K562 (cell line): ENCODE measurements around the gene IL20RA. TPM values are rescaled to one million over a fixed set of nuclear protein-coding genes. Genes with fewer than 3 reads are reported as not detected.

Source experiments
- ATAC-seq: fragments of 200-7000 bp; cut with Tn5 transposase; 3 replicates; pipeline ENCODE4 v1.9.1; 2020; ENCODE audit warnings: moderate library complexity
- BruUV-seq: library from RNA; stranded (reverse); fragments of 400-500 nt; replicated peaks from 2 replicates; lab custom pipeline; 2021; lab: Mats Ljungman, UMichigan
- CTCF ChIA-PET: fragments of 300-600 bp; formaldehyde crosslinking; extraction: SDS; loops from one replicate; lab custom pipeline; 2021; ENCODE audit warnings: low intra/inter-chr PET ratio; lab: Yijun Ruan, JAX
- POLR2A ChIA-PET: fragments of 300-600, 350-650 bp; sonication (Branson Sonifier 250); formaldehyde crosslinking; extraction: SDS; loops from one replicate; lab custom pipeline; 2021; ENCODE audit warnings: antibody characterized with exemption, inconsistent platforms; lab: Yijun Ruan, JAX
- DNase-seq, 4 experiments: peaks; one replicate each; pipeline versions ENCODE4 v3.0.0 to v3.0.0-alpha.2; 2011 to 2018; ENCODE audit warnings: low spot score in 3 of 4, mixed read lengths in 3 of 4; ENCODE audit errors: extremely low read depth in 1 of 4
- FAIRE-seq: peaks from 2 replicates; lab custom pipeline; 2011; peaks lifted over from hg19 to GRCh38; lab: Jason Lieb, UNC
- H2AFZ ChIP-seq: 2 replicates; pipeline ENCODE4 v1.6.0; 2011; ENCODE audit warnings: low read depth, low read length, control low read depth, inconsistent platforms
- H3K27ac ChIP-seq: fragments of 200-600 bp; 3 replicates; pipeline ENCODE4 v1.8.0; 2011; ENCODE audit warnings: low read depth, mild to moderate bottlenecking, control low read depth, inconsistent platforms, low read length, moderate library complexity, mixed read lengths; ENCODE audit errors: extremely low read depth
- H3K27me3 ChIP-seq, 2 experiments: fragments of 300-600 bp in 1 of 2; 2 replicates in 1 of 2; 3 replicates in 1 of 2; pipeline versions ENCODE4 v1.6.0 to v1.8.0; 2011; ENCODE audit warnings: inconsistent platforms in 2 of 2, low read length in 2 of 2, mild to moderate bottlenecking in 1 of 2, mixed read lengths in 1 of 2, moderate library complexity in 1 of 2; ENCODE audit not compliant: control insufficient read depth in 2 of 2, insufficient read depth in 2 of 2
- H3K36me3 ChIP-seq: fragments of 300-600 bp; 3 replicates; pipeline ENCODE4 v1.8.0; 2011; ENCODE audit warnings: mild to moderate bottlenecking, low read length, inconsistent platforms; ENCODE audit not compliant: control insufficient read depth, insufficient read depth
- H3K4me1 ChIP-seq, 2 experiments: fragments of 200-600 bp in 1 of 2; replicated peaks in 1 of 2; 2 replicates in 1 of 2; 3 replicates in 1 of 2; pipeline versions ENCODE4 v1.5.1 to v1.8.0; 2011; ENCODE audit warnings: inconsistent platforms in 2 of 2, low read length in 2 of 2, mild to moderate bottlenecking in 1 of 2, mixed read lengths in 1 of 2, moderate library complexity in 1 of 2; ENCODE audit not compliant: control insufficient read depth in 2 of 2, insufficient read depth in 2 of 2
- H3K4me2 ChIP-seq: 2 replicates; pipeline ENCODE4 v1.6.1; 2011; ENCODE audit warnings: low read length, control low read depth, inconsistent platforms, mixed read lengths; ENCODE audit not compliant: insufficient read depth
- H3K4me3 ChIP-seq: fragments of 200-600 bp; sonication (generic), shearing (Covaris generic); 2 replicates; pipeline ENCODE4 v1.5.1; 2016; ENCODE audit warnings: control low read depth, inconsistent platforms
- H3K79me2 ChIP-seq: fragments of 200-600 bp; 3 replicates; pipeline ENCODE4 v1.8.0; 2011; ENCODE audit warnings: low read length, inconsistent platforms; ENCODE audit not compliant: control insufficient read depth, insufficient read depth
- H3K9ac ChIP-seq, 2 experiments: 2 replicates each; pipeline versions ENCODE4 v1.6.0 to v1.6.1; 2011; ENCODE audit warnings: low read depth in 2 of 2, low read length in 2 of 2, control low read depth in 1 of 2, inconsistent platforms in 1 of 2, mild to moderate bottlenecking in 1 of 2, mixed read lengths in 1 of 2; ENCODE audit not compliant: insufficient read depth in 1 of 2
- H3K9me1 ChIP-seq: one replicate; pipeline ENCODE4 v1.6.0; 2011; ENCODE audit warnings: inconsistent platforms, mild to moderate bottlenecking, low read length, moderate library complexity; ENCODE audit not compliant: control insufficient read depth, insufficient read depth
- H3K9me3 ChIP-seq: replicated peaks from 2 replicates; pipeline ENCODE4 v1.5.1; 2011; ENCODE audit warnings: low read depth, low read length, inconsistent platforms; ENCODE audit not compliant: control insufficient read depth, insufficient read depth
- H4K20me1 ChIP-seq: replicated peaks from 2 replicates; pipeline ENCODE4 v1.6.1; 2011; ENCODE audit warnings: low read length, inconsistent platforms, mixed read lengths; ENCODE audit not compliant: control insufficient read depth, insufficient read depth
- CEBPG ChIP-seq, 3 experiments: fragments of 200-800 bp in 1 of 3; sonication (Bioruptor generic) in 1 of 3; sonication (generic) in 1 of 3; formaldehyde crosslinking in 1 of 3; IDR thresholded peaks in 2 of 3; conservative IDR thresholded peaks in 1 of 3; 2 replicates each; pipeline versions ENCODE4 v1.6.1 to v1.8.0; 2016 to 2022; ENCODE audit warnings: missing compliant biosample characterization in 2 of 3, missing genetic modification characterization in 2 of 3, mild to moderate bottlenecking in 1 of 3, missing genetic modification reagents in 1 of 3
- HCFC1 ChIP-seq: IDR thresholded peaks from 2 replicates; pipeline ENCODE4 v1.6.1; 2012; ENCODE audit warnings: low read depth, low read length, improper control_type of control experiment
- KDM5B ChIP-seq: fragments of 200-600 bp; sonication (generic); IDR thresholded peaks from 2 replicates; pipeline ENCODE4 v1.6.1; 2012; ENCODE audit warnings: low read depth, mild to moderate bottlenecking, moderate library complexity, low read length, control low read depth, inconsistent platforms; ENCODE audit not compliant: insufficient replicate concordance
- POLR2B ChIP-seq: fragments of 450-650 bp; IDR thresholded peaks from 2 replicates; pipeline ENCODE4 v1.6.1; 2018; ENCODE audit warnings: low read depth; ENCODE audit not compliant: partially characterized antibody
- SETDB1 ChIP-seq: IDR thresholded peaks from one replicate; pipeline ENCODE4 v1.6.1; 2012; ENCODE audit warnings: low read length, control low read depth, inconsistent platforms
- TRIM28 ChIP-seq: fragments of 450-650 bp; IDR thresholded peaks from 2 replicates; pipeline ENCODE4 v1.6.1; 2017
- ZNF263 ChIP-seq: sonication (generic); formaldehyde crosslinking; IDR thresholded peaks from 2 replicates; pipeline ENCODE4 v1.8.0; 2022; ENCODE audit warnings: mild to moderate bottlenecking, missing genetic modification reagents, borderline replicate concordance
- ZNF609 ChIP-seq: sonication (generic); formaldehyde crosslinking; IDR thresholded peaks from 2 replicates; pipeline ENCODE4 v1.8.1; 2023; ENCODE audit warnings: missing genetic modification reagents, mild to moderate bottlenecking, borderline replicate concordance
- WGBS: fragments of 100-300 bp; shearing (Covaris generic); methylation state at CpG from one replicate; pipeline ENCODE4 v1.1.6; 2016; ENCODE audit warnings: low coverage, mixed read lengths; ENCODE audit not compliant: insufficient coverage; ENCODE audit errors: missing lambda C conversion rate; 5-methylcytosine and 5-hydroxymethylcytosine counted together
- in situ Hi-C: fragments of 300-500 bp; cut with MboI; formaldehyde crosslinking; loops from 4 replicates; pipeline ENCODE4 v1.15.0; 2018; ENCODE audit warnings: inconsistent platforms, mixed read lengths
- intact Hi-C: fragments of 100-400 bp; cut with micrococcal nuclease; formaldehyde crosslinking; loops from 2 replicates; pipeline ENCODE4 v1.14.2; 2022
- polyA plus RNA-seq, 8 experiments: library from polyadenylated mRNA; depleted of rRNA in 4 of 8; stranded (reverse) in 5 of 8; unstranded in 3 of 8; fragments of >200 nt; fragmentation: Nextera tagmentation in 2 of 8; fragmentation: Illumina TruSeq in 1 of 8; extraction: Ambion mirVana in 2 of 8; extraction: Trizol in 1 of 8; gene quantifications; 2 replicates each; pipeline versions ENCODE4 v1.2.1 to v1.2.3, GENCODE V29; 2011 to 2014; ENCODE audit warnings: inconsistent platforms in 1 of 8, missing spikeins in 1 of 8
- total RNA-seq, 7 experiments: library from RNA; depleted of rRNA in 6 of 7; stranded (reverse); fragments of >200 nt in 6 of 7; fragmentation: Illumina TruSeq in 2 of 7; extraction: Trizol in 2 of 7; gene quantifications; 2 replicates each; pipeline versions ENCODE4 v1.2.1 to v1.2.3, GENCODE V29; 2011 to 2021; ENCODE audit warnings: low replicate concordance in 1 of 7
- TF ChIP-seq, protein P1 (sequence below), 2 experiments: fragments of 450-650 bp in 1 of 2; sonication (generic) in 1 of 2; formaldehyde crosslinking; conservative IDR thresholded peaks; 2 replicates each; pipeline versions ENCODE4 v1.4.0 to v1.8.1; 2020 to 2022; ENCODE audit warnings: mild to moderate bottlenecking in 1 of 2, missing genetic modification reagents in 1 of 2
- TF ChIP-seq, protein P2 (sequence below): fragments of 250-450 bp; sonication (Bioruptor Pico); IDR thresholded peaks from 2 replicates; pipeline ENCODE4 v1.5.0; 2021
- TF ChIP-seq, protein P3 (sequence below): fragments of 200-800 bp; sonication (Bioruptor generic); IDR thresholded peaks from 2 replicates; pipeline ENCODE4 v1.6.1; 2017; ENCODE audit warnings: missing genetic modification characterization, missing compliant biosample characterization

The IL20RA gene
- total and polyA plus RNA-seq, 9 of the 15 experiments (the other 6 are each of a cell fraction or from before 2014, with no cell fraction given): not detected

- TF ChIP-seq CEBPG (CRISPR knock-in tag; IDR thresholded peaks at IDR 0.05) (no peak), CEBPG (tag; conservative IDR thresholded peaks at IDR 0.05 in 1 of 2, IDR thresholded peaks at IDR 0.05 in 1 of 2) (no peak), KDM5B (no peak), TRIM28 (no peak), HCFC1 (no peak)
- TF ChIP-seq, all 486 proteins: peak for 0
Observed at GRCh38 chr6:137049095-137049494, 4.3 kb upstream of the IL20RA start (continued).

GRCh38 chr6:137046871-137047412, 2.2 kb upstream of the IL20RA start:
- intact Hi-C loops: no loop called here
- H3K4me2 ChIP-seq: no peak overlapping the region
- no peaks in the 10 kb centered on the region for H3K79me2 ChIP-seq
- no peak overlapping the region for H3K27ac ChIP-seq
- POLR2A ChIA-PET: interaction anchor here (1.1 kb wide), 1 partner anchor 9 kb away, joined by 4 read pairs; no protein-coding TSS in a partner anchor
- CTCF ChIA-PET: no interaction called here
- ATAC-seq (no peak), DNase-seq (no peak), FAIRE-seq (no peak)
- H3K9me1 ChIP-seq: no peaks in the 10 kb centered on the region
- peaks cover 0 to 11% of the 10 kb centered on the region in 2 experiments; a peak in 1 of 5 replicates for H3K4me1 ChIP-seq
- BruUV-seq: no TSS peak
- in situ Hi-C loops: no loop called here
- no peaks in the 10 kb centered on the region for H3K36me3 ChIP-seq
- H3K27me3 ChIP-seq: peaks cover 11 to 19% of the 10 kb centered on the region in 2 experiments; a peak in 3 of 5 replicates
- 0% methylated on average over 5 of the region's 5 CpGs for WGBS
- no peak overlapping the region for H3K4me3 ChIP-seq
- no peak overlapping the region for H2AFZ ChIP-seq
- no peak overlapping the region for H3K9ac ChIP-seq
- H4K20me1 ChIP-seq: no peaks in the 10 kb centered on the region
- no peaks in the 10 kb centered on the region for H3K9me3 ChIP-seq
- TF ChIP-seq, protein P1, sequence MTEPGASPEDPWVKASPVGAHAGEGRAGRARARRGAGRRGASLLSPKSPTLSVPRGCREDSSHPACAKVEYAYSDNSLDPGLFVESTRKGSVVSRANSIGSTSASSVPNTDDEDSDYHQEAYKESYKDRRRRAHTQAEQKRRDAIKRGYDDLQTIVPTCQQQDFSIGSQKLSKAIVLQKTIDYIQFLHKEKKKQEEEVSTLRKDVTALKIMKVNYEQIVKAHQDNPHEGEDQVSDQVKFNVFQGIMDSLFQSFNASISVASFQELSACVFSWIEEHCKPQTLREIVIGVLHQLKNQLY (CRISPR knock-in tag; conservative IDR thresholded peaks at IDR 0.05): no peak
- TF ChIP-seq ZNF609: no peak
- TF ChIP-seq POLR2B: no peak
- TF ChIP-seq, protein P2, sequence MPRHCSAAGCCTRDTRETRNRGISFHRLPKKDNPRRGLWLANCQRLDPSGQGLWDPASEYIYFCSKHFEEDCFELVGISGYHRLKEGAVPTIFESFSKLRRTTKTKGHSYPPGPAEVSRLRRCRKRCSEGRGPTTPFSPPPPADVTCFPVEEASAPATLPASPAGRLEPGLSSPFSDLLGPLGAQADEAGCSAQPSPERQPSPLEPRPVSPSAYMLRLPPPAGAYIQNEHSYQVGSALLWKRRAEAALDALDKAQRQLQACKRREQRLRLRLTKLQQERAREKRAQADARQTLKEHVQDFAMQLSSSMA (CRISPR knock-in tag): no peak
- TF ChIP-seq, protein P3, sequence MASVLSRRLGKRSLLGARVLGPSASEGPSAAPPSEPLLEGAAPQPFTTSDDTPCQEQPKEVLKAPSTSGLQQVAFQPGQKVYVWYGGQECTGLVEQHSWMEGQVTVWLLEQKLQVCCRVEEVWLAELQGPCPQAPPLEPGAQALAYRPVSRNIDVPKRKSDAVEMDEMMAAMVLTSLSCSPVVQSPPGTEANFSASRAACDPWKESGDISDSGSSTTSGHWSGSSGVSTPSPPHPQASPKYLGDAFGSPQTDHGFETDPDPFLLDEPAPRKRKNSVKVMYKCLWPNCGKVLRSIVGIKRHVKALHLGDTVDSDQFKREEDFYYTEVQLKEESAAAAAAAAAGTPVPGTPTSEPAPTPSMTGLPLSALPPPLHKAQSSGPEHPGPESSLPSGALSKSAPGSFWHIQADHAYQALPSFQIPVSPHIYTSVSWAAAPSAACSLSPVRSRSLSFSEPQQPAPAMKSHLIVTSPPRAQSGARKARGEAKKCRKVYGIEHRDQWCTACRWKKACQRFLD (CRISPR knock-in tag): no peak
- no peak for TF ChIP-seq SETDB1
- TF ChIP-seq ZNF263 (CRISPR knock-in tag): no peak
